Fibroblast of skin of back (primary cell): ENCODE measurements around the gene NUDT16.
A peak's percentile ranks its signal among the peaks of the same experiment; 100 is the strongest.

ENCODE experiments used
- DNase-seq: peaks from one replicate; pipeline ENCODE4 v3.0.0-alpha.2; 2013

The NUDT16 gene

DNA sequence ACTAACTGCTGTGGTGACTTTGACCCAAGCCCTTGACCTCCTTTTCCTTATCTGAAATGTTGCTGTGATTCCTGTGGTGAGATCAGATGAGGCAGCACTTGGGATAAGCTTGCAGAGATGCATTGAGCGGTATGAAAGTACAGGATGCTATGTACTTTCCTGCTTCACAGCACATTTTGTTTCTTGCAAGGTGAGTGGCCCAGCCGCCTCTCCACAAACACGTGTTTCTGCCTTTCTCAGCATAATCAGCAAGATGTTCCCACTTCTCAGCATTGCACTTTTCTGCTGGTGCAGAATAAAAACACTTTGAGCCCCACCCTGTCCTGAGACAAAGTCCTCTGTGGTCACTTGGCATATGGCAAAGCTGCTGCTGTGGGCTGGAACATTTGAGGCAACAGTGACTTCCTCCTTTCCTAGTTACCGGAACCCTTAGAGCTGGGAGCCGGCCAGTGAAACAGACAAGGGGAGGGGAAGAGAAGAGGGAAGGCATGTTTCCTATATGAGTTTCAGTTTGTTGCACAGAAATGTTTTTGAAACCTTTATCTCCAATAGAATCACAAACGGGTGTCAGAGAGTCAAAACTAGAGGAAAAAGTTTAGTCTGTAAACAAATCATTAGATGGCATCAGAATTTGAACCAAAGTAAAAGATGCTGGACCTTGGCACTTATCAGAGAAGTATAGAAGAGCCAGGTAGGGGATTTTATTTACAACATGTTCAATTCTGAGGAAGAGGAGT, 5.0 kb downstream of the NUDT16 start:
- no peak for DNase-seq

GRCh38 chr3:131387796-131388489, 6.4 kb downstream of the NUDT16 start:
- DNase-seq: no peak

- DNase-seq: peak; percentile 27
Observed at GRCh38 chr3:131388490-131388799, 6.9 kb downstream of the NUDT16 start.

GRCh38 chr3:131390331-131390730, 8.8 kb downstream of the NUDT16 start:
- DNase-seq: no peak

GRCh38 chr3:131393051-131393450, 11.5 kb downstream of the NUDT16 start:
- no peak for DNase-seq

- DNase-seq: peak; percentile 29
Observed at GRCh38 chr3:131393868-131394267, 12.3 kb downstream of the NUDT16 start.

DNA sequence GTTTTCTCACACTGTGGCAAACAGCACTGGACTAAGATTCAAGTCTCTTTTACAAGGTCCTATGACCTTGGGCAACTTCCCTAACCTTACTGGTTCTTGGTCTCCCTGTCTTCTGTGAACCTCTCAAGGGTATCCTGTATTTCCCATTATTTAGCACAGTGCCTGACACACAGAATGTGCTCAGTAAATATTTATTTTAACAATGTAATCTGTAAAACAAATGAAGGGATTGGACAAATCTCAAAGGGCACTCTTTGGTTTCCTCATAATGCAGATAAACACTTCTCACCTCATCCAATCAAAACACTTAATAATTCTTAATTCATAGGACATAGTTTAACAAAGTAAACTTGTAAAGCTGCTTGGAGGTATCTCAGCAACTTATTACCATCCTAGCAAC, 12.8 kb downstream of the NUDT16 start:
- DNase-seq: no peak

DNA sequence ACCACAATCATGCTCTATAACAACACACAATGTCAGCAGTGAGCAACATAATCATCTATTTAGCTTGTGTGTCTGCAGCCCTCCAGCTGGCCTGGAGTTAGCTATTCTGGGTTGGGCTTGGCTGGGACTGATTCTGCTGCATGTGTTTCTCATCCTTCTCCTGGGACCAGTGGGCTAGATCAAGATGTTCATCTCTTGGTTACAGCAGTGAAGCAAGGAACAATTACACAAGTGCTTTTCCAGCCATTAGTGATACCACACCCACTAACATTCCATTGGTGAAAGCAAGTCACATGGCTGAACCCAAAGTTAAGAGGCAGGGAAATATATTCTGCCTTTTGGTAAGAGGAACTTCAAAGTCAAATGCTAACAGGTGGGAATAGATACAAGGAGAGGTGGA, 14.6 kb downstream of the NUDT16 start:
- no peak for DNase-seq

DNA sequence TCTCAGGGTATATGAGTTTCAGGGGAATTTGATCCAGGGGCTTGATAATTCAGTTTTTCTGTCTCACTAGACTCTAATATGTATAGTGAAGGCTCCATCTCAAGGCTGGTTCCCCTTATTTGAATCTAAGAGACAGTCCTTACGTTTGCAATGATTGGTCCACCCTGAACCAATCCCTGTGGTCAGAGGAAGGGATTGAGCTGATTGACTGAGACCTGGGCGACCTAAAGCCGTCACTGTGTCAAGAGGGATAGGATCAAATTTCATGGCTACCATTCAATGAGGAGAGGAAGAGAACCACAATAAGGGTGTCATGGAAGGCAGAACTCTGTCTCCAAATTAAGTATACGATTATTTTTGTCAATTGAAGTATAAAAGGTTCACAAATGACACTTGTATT, 16.3 kb downstream of the NUDT16 start:
- DNase-seq: no peak

DNA sequence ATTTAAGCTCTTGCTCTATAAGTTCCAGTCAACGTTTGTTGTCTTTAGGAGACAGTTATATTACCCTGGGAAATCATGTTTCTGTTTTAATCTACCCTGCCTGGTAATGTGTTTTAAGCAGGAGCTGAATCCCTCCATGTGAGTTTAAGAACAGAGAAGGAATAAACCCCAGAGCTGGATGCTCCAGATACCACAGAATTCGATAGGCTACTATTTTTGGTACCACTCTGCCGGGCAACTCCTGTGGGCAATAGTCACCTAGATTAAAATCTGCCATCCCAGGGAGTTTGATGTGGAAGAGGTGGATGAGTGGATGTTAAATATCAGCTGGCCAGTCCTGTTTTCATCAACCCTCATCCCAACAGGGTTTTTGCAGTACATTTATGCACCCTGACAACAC, 20.4 kb downstream of the NUDT16 start:
- DNase-seq: no peak

DNA sequence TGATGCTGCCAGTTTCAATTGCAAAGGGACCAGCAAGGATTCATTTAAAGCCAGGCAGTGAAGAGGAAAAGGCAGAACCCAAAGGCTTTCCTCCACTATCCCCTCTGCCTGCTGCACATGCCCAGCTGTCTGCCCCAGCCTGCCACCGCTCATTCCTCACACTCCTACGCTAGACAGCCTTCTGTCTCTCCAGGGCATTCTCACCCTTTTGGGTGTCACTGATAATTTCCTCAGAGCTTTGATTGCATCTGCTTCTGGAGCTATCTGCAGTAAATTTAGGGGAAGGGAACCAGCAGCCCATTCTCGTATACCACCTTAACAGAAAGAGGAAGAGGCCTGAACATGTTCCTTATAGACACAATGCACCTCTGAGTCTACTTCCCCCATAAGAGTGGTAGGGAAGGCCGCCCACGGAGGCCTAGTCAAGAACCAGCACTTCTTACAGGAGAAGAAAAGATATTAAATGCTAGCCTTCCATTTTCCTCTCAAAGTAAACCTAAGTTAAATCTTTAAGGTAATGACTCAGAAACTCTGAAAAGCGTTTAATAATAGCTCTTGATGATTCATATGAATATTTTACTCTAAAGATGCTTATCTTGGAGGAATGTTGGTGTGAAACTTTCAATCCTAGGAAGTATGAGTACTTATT, 20.9 kb downstream of the NUDT16 start:
- peak; percentile 66 for DNase-seq

GRCh38 chr3:131403216-131403895, 21.8 kb downstream of the NUDT16 start:
- no peak for DNase-seq

DNA sequence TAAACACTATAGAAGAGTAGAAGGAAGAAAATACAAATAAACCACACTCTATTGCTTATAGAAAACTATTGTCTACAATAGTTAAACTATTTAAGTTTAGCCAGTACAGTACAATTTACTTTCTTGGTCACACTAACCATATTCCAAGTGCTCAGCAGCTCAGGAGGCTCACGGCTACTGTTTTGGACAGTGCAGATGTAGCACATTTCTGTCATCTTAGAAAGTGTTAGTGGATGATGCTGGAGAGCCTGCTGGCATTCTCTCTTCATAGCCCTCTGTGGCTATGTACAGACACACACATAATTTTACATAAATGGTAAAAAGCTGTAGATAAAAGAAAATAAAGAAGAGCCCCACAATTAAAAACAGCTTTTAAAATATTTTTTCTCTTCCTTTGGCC, 23.8 kb downstream of the NUDT16 start:
- no peak for DNase-seq

GRCh38 chr3:131406274-131406673, 24.7 kb downstream of the NUDT16 start:
- no peak for DNase-seq

DNA sequence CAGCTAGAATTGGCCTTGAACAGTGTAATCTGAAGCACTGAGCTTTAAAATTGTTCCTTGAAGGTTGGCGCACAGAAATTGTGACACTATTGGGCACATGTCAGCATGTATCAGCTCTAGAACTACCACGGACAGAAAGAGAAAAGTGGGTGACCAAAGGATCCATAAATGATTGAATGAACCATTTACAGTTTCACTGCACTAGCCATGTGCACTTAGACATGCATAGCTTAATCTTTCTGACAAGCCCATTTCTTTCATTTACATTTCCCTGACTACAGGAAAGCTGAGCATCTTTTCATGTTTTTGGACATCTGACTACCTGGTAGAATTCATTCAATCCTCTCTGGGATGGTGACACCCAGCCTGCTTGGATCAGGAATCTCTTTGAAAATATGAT, 36.2 kb downstream of the NUDT16 start:
- no peak for DNase-seq

DNA sequence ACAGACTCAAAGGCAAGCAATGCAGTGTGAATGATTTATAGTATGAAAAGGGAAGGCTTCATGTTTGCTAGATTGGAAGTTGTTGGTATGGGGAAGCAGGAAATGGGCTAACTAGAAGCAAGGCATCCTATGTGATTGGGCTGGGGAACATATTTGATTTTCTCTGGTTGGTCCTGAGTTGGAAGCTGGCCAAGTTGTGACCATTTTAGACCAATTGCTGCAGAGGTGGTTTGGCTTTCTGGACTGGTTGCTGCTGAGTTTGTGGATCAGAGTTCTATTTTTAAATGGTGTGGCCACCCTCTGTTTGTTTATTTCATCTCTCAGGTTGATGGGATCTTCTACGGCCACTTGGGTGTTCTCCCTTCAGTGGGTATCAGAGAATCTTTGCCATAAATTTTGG, 39.7 kb downstream of the NUDT16 start:
- DNase-seq: no peak

GRCh38 chr3:131421957-131422498, 40.5 kb downstream of the NUDT16 start:
- no peak for DNase-seq

GRCh38 chr3:131427226-131427625, 45.7 kb downstream of the NUDT16 start:
- DNase-seq: no peak

DNA sequence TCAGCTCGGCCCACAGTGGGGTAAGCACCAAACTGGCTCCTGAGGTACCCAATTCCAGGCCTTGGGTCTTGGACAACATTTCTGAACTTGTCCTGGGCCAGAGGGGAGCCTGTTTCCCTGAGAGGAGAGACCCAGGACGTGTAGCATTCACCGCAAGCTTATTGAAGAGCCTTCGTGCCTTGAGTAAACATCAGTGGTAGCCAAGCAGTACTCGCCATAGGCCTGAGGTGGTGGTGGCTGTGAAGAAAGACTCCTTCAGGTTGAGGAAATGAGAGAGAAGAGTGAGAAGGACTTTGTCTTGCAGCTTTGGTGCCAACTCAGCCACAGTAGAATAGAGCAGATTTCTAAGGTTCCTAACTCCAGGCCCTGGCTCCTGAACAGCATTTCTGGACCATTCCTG, 50.2 kb downstream of the NUDT16 start:
- DNase-seq: no peak

GRCh38 chr3:131432441-131432840, 50.9 kb downstream of the NUDT16 start:
- DNase-seq: no peak

DNA sequence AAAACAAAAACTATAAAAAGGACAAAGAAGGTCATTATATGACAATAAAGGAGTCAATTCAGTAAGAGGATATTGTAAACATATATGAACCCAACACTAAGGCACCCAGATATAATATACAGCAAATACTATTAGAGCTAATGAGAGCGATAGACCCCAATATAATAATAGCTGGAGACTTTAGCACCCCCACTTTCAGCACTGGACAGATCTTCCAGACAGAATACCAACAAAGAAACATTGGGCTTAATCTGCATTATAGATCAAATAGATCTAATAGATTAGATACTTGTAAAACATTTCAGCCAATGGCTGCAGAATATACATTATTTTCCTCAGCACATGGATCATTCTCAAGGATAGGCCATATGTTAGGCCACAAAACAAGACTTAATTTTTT, 53.4 kb downstream of the NUDT16 start:
- no peak for DNase-seq
